ENCODE measurements around the gene PCSK7. TPM values are rescaled to one million over a fixed set of nuclear protein-coding genes. Genes with fewer than 3 reads are reported as not detected.

Gene PCSK7
- total and polyA plus RNA-seq, 12 donors, result 20.5 to 47.0 (median 28.2) TPM

DNA sequence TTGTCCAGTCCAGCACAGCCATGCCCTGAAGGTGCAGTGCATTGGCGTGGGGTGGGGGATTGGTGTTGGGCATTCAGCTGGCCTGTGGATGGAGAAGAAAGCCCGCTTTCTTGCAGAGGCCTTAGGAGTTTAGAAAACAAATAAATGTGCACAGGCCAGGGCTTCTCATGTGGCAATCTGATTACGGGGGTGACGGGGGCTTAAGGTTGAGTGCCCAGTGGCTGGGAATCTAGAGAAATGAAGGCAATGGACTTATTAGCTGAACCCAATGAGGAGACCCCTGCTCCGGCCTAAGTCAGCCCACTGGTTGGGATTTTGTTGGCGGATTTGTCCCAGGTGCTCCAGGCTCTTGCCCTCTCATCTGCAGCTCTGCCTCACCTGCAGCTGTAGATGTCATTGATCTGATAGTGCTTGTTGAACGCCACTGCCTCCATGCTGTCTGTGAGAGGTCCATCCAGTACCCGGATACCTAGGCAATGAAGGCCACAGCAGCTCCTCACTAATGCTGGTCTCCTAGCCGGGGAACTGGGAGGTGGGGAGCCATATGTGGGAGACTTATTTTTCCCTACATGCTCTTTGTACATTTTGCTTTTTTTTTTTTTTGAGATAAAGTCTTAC is 6.2 kb downstream of the PCSK7 start:
- H3K4me3 ChIP-seq, result no peak overlapping the region
- H3K27ac ChIP-seq, result no peak overlapping the region
- H3K36me3 ChIP-seq, result peaks cover 0 to 98% (median 55%) of the 10 kb centered on the region in 9 donors
- ATAC-seq (no peak), DNase-seq (no peak)
- H3K9me3 ChIP-seq, result no peaks in the 10 kb centered on the region
- 94% methylated on average over 9 of the region's 9 CpGs for WGBS, 2 donors
- H3K27me3 ChIP-seq, result no peaks in the 10 kb centered on the region
- H3K4me1 ChIP-seq, result peaks cover 16 to 41% (median 26%) of the 10 kb centered on the region in 9 donors
- TF ChIP-seq, protein P1, sequence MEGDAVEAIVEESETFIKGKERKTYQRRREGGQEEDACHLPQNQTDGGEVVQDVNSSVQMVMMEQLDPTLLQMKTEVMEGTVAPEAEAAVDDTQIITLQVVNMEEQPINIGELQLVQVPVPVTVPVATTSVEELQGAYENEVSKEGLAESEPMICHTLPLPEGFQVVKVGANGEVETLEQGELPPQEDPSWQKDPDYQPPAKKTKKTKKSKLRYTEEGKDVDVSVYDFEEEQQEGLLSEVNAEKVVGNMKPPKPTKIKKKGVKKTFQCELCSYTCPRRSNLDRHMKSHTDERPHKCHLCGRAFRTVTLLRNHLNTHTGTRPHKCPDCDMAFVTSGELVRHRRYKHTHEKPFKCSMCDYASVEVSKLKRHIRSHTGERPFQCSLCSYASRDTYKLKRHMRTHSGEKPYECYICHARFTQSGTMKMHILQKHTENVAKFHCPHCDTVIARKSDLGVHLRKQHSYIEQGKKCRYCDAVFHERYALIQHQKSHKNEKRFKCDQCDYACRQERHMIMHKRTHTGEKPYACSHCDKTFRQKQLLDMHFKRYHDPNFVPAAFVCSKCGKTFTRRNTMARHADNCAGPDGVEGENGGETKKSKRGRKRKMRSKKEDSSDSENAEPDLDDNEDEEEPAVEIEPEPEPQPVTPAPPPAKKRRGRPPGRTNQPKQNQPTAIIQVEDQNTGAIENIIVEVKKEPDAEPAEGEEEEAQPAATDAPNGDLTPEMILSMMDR (IDR thresholded peaks at IDR 0.05), result no peak
- intact Hi-C loops (cut with DNase I), result loop anchor here (2.0 to 10.0 kb wide), 17 partner anchors 43 to 493 kb away; partner anchors contain the start of genes ZPR1 (in 4 of the 10), APOA5 (in 3 of the 10) and PAFAH1B2 (in 2 of the 10)

GRCh38 chr11:117223741-117224689 is 7.9 kb downstream of the PCSK7 start:
- Histone ChIP-seq H3K36me3 (peaks cover 0 to 100% (median 51%) of the 10 kb centered on the region in 9 donors), H3K4me1 (peaks cover 30 to 44% (median 39%) of the 10 kb centered on the region in 9 donors), H3K4me3 (no peak overlapping the region), H3K27ac (peak overlapping the region in 1 of 10 donors; percentile 94), H3K27me3 (no peaks in the 10 kb centered on the region), H3K9me3 (no peaks in the 10 kb centered on the region)
- WGBS, 2 donors, result 75 to 80% methylated on average over 17 of the region's 17 CpGs
- DNase-seq, result no peak
- TF ChIP-seq, protein P1 (IDR thresholded peaks at IDR 0.05), result no peak
- intact Hi-C loops (cut with DNase I), result loop anchor here in 8 of 10 donors (5.0 to 10.0 kb wide), 11 partner anchors 42 to 432 kb away; partner anchors contain the start of genes PAFAH1B2 (in 3 of the 8), APOA5 (in 2 of the 8) and SIDT2 (in 1 of the 8)
- ATAC-seq, result no peak

GRCh38 chr11:117222991-117223740 is 8.7 kb downstream of the PCSK7 start:
- no peak for DNase-seq
- Histone ChIP-seq H3K27ac (peak overlapping the region in 7 of 10 donors; percentile 12 to 97 (median 92)), H3K4me1 (peaks cover 32 to 52% (median 41%) of the 10 kb centered on the region in 9 donors), H3K27me3 (no peaks in the 10 kb centered on the region), H3K36me3 (peaks cover 0 to 100% (median 52%) of the 10 kb centered on the region in 9 donors), H3K9me3 (no peaks in the 10 kb centered on the region), H3K4me3 (no peak overlapping the region)
- TF ChIP-seq, protein P1 (IDR thresholded peaks at IDR 0.05), result no peak
- 92 to 93% methylated on average over 14 of the region's 14 CpGs for WGBS, 2 donors
- intact Hi-C loops (cut with DNase I), result loop anchor here in 8 of 10 donors (5.0 to 10.0 kb wide), 11 partner anchors 41 to 431 kb away; partner anchors contain the start of genes PAFAH1B2 (in 3 of the 8), APOA5 (in 2 of the 8) and SIDT2 (in 1 of the 8)
- no peak for ATAC-seq
